Activated T-cell treated with anti-CD3 and anti-CD28 coated beads, Interleukin-2, amount 50 U/mL, for 72 hours (primary cell): ENCODE measurements around the gene PDE4DIP. TPM values are rescaled to one million over a fixed set of nuclear protein-coding genes. Genes with fewer than 3 reads are reported as not detected.
A peak's percentile ranks its signal among the peaks of the same experiment; 100 is the strongest.
"Not testable (repeated sequence)": the region's sequence is repeated elsewhere in the genome, so short reads cannot be mapped to it uniquely, and the experiment has no call there.

Experiments used
- ATAC-seq, 2 donors: fragments of 150-1000 bp; cut with Tn5 transposase; replicated peaks in 1 of 2; 2 replicates each; pipeline ENCODE4 v1.10.0; 2021; ENCODE audit warnings: moderate library complexity in 2 of 2, mild to moderate bottlenecking in 1 of 2
- DNase-seq, 2 donors: peaks; one replicate each; pipeline ENCODE4 v3.0.0; 2021 to 2022; ENCODE audit warnings: mixed read lengths in 1 of 2
- H3K27ac Mint-ChIP-seq: one replicate; pipeline ENCODE4 v1.8.0; 2022; ENCODE audit warnings: mild to moderate bottlenecking, moderate library complexity, mixed read lengths
- H3K27me3 Mint-ChIP-seq: one replicate; pipeline ENCODE4 v1.8.0; 2022; ENCODE audit warnings: low read depth, mixed read lengths
- H3K36me3 Mint-ChIP-seq, 2 donors: one replicate each; pipeline ENCODE4 v1.8.0; 2022; ENCODE audit warnings: mixed read lengths in 2 of 2, mild to moderate bottlenecking in 1 of 2; ENCODE audit not compliant: insufficient read depth in 2 of 2
- H3K4me1 Mint-ChIP-seq: one replicate; pipeline ENCODE4 v1.8.0; 2022; ENCODE audit warnings: low read depth, mixed read lengths
- H3K4me3 Mint-ChIP-seq, 2 donors: one replicate each; pipeline ENCODE4 v1.8.0; 2022; ENCODE audit warnings: mild to moderate bottlenecking in 2 of 2, mixed read lengths in 2 of 2, moderate library complexity in 2 of 2
- H3K9me3 Mint-ChIP-seq, 2 donors: one replicate each; pipeline ENCODE4 v1.8.0; 2022; ENCODE audit warnings: mixed read lengths in 2 of 2
- total RNA-seq, 2 donors: library from RNA; stranded (reverse); gene quantifications; one replicate each; pipeline ENCODE4 v1.2.3, GENCODE V29; 2022

Gene PDE4DIP
- total RNA-seq = 10 to 100 TPM; 55.7 to 63.8 TPM

DNA sequence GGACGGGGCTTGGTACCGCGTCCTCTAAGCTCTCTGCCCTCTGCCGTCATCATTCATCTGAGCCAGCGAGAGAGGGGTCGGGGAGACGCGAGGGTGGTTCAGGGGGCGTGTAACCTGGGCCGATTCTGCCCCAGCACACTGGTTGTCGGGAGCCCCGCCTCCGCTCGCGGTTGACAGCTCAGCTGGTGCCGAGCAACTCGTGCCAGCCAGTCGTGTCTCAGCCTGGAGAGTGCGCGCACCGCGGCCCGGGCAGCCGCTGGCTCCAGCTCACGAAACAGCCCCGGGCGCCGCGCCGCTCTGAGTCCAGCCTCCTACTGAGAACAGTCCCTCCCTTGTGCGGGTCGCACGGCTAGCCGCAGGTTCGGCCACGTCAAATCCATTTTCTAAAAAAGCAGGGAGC lies at the start of gene PDE4DIP:
Gene PDE4DIP, plus strand, starts transcription at position 209 of the 400 bp plus-strand sequence. CDS start 347 bp downstream, outside the sequence.
- H3K9me3 Mint-ChIP-seq, H3K27me3 Mint-ChIP-seq, H3K36me3 Mint-ChIP-seq, H3K27ac Mint-ChIP-seq, H3K4me1 Mint-ChIP-seq: not testable (repeated sequence)
- peak within 1 kb of the TSS; percentile 69 to 70 for H3K4me3 Mint-ChIP-seq
- peak; percentile 40 to 71 for DNase-seq
- peak; percentile 92 to 93 for ATAC-seq

DNA sequence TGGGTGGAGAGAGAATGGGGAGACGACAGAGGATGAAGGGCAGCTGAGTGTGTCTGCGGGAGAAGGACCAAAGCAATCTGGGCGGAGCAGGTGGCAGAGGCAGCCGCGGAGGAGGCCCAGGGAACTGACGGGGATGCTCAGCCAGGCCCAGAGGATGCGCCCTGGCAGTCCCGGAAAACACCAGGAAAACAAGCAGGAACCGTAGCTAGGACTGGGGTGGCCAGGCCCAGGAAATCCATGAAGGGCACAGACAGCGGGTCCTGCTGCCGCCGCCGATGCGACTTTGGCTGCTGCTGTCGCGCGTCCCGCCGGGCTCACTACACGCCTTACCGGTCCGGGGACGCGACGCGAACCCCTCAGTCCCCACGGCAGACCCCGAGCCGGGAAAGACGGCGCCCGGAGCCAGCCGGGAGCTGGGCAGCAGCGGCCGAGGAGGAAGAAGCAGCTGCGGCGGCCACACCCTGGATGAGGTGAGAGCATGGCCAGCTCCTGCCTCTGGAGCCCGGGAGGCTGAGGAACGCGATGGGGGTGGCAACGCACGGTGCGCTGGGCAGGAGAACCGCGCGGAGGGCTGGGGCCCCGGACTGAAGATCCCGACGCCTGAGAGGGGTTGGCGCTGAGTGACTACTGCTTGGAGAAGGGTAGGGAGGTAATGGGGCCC lies 35.8 kb upstream of the PDE4DIP start:
- peak; percentile 36 to 48 for ATAC-seq
- not testable (repeated sequence) for H3K9me3 Mint-ChIP-seq, H3K27ac Mint-ChIP-seq, H3K27me3 Mint-ChIP-seq, H3K36me3 Mint-ChIP-seq, DNase-seq, H3K4me3 Mint-ChIP-seq, H3K4me1 Mint-ChIP-seq

- not testable (repeated sequence) for DNase-seq, ATAC-seq, H3K36me3 Mint-ChIP-seq, H3K9me3 Mint-ChIP-seq, H3K4me1 Mint-ChIP-seq, H3K27ac Mint-ChIP-seq, H3K27me3 Mint-ChIP-seq, H3K4me3 Mint-ChIP-seq
These were observed 35.3 kb upstream of the PDE4DIP start for GRCh38 chr1:148808929-148809283.

DNA sequence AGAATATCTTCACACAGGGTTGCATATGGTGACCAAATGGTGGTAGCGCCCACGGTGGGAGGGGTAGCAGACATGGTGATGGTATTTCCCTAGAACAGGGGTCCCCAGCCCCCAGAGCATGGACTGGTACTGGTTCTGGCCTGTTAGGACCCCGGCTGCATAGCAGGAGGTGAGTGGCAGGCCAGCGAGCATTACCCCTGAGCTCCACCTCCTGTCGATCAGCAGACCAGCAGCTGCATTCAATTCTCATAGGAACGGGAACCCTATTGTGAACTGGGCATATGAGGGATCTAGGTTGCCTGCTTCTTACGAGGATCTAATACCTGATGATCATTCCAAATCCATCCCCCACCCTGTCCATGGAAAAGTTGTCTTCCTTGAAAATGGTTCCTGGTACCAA lies 22.0 kb upstream of the PDE4DIP start:
- not testable (repeated sequence) for H3K9me3 Mint-ChIP-seq, H3K4me1 Mint-ChIP-seq, H3K36me3 Mint-ChIP-seq, H3K4me3 Mint-ChIP-seq, ATAC-seq, H3K27ac Mint-ChIP-seq, H3K27me3 Mint-ChIP-seq, DNase-seq

DNA sequence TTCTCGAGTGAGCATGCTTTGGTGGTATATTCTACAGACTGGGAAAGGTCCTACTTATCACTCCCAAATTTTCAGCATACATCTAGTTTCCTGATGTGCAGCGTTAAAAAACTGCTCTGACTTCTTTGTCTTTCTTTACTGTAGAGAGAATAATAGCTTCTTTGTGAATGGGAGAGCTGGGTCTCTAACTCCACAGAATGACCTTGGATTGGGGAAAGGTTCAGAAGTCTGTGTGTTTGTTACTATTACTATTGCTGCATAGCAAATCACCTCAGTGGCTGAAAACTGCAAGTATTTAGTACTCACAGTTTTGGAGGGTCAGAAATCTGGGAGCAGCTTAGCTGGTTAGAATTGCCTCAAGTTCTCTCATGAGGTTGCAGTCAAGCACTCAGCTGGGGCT lies 20.4 kb upstream of the PDE4DIP start:
- not testable (repeated sequence) for H3K4me3 Mint-ChIP-seq, H3K4me1 Mint-ChIP-seq, H3K27me3 Mint-ChIP-seq, H3K9me3 Mint-ChIP-seq, H3K36me3 Mint-ChIP-seq, DNase-seq, ATAC-seq, H3K27ac Mint-ChIP-seq

- H3K4me1 Mint-ChIP-seq, H3K36me3 Mint-ChIP-seq, DNase-seq, H3K9me3 Mint-ChIP-seq, H3K27me3 Mint-ChIP-seq, H3K27ac Mint-ChIP-seq, H3K4me3 Mint-ChIP-seq: not testable (repeated sequence)
- peak; percentile 67 to 74 for ATAC-seq
These were observed 19.2 kb upstream of the PDE4DIP start for GRCh38 chr1:148825029-148825428.

- H3K27me3 Mint-ChIP-seq, H3K4me3 Mint-ChIP-seq, ATAC-seq, H3K9me3 Mint-ChIP-seq, H3K4me1 Mint-ChIP-seq, DNase-seq, H3K27ac Mint-ChIP-seq, H3K36me3 Mint-ChIP-seq: not testable (repeated sequence)
These were observed 15.7 kb upstream of the PDE4DIP start for GRCh38 chr1:148828531-148828930.

DNA sequence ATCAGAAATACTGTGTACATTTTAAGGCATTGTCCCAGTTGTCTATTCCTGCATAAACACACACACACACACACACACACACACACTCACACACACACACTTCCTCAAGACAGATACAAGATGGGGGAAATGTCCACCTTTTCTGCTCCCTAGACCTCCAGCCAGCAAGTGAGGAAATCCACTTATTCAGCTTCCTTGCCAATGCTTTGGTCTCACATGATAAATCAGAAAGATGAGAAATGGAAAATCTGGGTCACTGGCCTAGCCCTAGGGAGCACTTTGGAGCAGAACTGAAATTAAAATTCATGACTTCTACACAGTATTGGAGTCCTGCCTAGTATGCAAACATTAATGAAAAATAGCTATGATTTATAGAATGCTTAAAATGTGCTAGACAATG lies 15.3 kb upstream of the PDE4DIP start:
- not testable (repeated sequence) for H3K4me3 Mint-ChIP-seq, DNase-seq, H3K36me3 Mint-ChIP-seq, H3K27ac Mint-ChIP-seq, H3K27me3 Mint-ChIP-seq, ATAC-seq, H3K9me3 Mint-ChIP-seq, H3K4me1 Mint-ChIP-seq

- not testable (repeated sequence) for H3K27me3 Mint-ChIP-seq, H3K4me1 Mint-ChIP-seq, ATAC-seq, H3K27ac Mint-ChIP-seq, H3K36me3 Mint-ChIP-seq, DNase-seq, H3K4me3 Mint-ChIP-seq, H3K9me3 Mint-ChIP-seq
These were observed 14.9 kb upstream of the PDE4DIP start for GRCh38 chr1:148829365-148829764.

- H3K27me3 Mint-ChIP-seq, H3K4me1 Mint-ChIP-seq, H3K9me3 Mint-ChIP-seq, H3K36me3 Mint-ChIP-seq, DNase-seq, H3K4me3 Mint-ChIP-seq, H3K27ac Mint-ChIP-seq: not testable (repeated sequence)
- peak; percentile 61 to 71 for ATAC-seq
These were observed 3.0 kb upstream of the PDE4DIP start for GRCh38 chr1:148841262-148841661.

- not testable (repeated sequence) for H3K4me3 Mint-ChIP-seq, DNase-seq, H3K27ac Mint-ChIP-seq, H3K36me3 Mint-ChIP-seq, H3K4me1 Mint-ChIP-seq, H3K27me3 Mint-ChIP-seq, ATAC-seq, H3K9me3 Mint-ChIP-seq
These were observed 423 bp downstream of the PDE4DIP start for GRCh38 chr1:148844651-148845050.

DNA sequence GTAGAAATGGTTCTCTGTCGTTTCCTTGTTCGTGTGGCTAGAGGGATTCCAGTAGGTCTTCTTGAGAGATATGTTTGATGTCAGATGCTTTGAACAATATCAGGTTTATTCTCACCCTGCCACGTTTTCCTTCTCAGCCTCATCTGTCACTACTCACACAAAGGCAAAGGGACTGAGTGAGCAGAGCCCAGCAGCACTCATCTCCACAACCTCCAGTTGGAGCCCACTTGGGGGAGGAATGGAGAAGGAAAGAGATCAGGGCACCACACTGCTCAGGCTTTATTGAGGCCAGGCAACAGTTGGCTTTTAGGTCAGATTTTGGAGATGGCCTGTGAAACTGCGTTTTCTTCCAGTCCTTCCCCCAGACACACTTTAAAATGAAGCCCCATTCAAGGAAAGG lies 840 bp downstream of the PDE4DIP start:
- not testable (repeated sequence) for H3K36me3 Mint-ChIP-seq, H3K27me3 Mint-ChIP-seq, H3K9me3 Mint-ChIP-seq, H3K27ac Mint-ChIP-seq, H3K4me1 Mint-ChIP-seq, DNase-seq, H3K4me3 Mint-ChIP-seq, ATAC-seq

GRCh38 chr1:148850347-148850746 lies 6.1 kb downstream of the PDE4DIP start:
- peak; percentile 46 to 74 for ATAC-seq
- not testable (repeated sequence) for H3K9me3 Mint-ChIP-seq, H3K36me3 Mint-ChIP-seq, H3K4me3 Mint-ChIP-seq, H3K27ac Mint-ChIP-seq, H3K4me1 Mint-ChIP-seq, H3K27me3 Mint-ChIP-seq, DNase-seq

DNA sequence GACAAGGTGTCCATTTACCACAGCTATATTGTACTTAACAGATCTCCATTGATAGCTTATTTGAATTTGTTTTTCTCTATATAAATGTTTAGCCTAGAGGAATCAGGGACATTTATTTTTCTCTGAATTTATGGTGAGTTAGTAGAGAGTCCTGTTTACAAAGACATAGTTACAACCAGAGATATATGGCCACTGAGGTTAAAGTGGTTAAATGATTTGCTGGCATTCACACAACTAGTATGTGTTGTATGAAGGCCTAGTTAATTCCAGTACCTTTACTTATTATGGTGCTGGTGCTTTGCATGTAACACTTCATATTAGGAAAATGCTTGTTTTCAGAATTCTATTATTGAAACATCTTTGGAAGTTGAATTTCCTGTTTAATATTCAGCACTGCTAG lies 6.6 kb downstream of the PDE4DIP start:
- H3K4me1 Mint-ChIP-seq, H3K9me3 Mint-ChIP-seq, DNase-seq, H3K27ac Mint-ChIP-seq, H3K27me3 Mint-ChIP-seq, H3K4me3 Mint-ChIP-seq, H3K36me3 Mint-ChIP-seq: not testable (repeated sequence)
- peak; percentile 55 to 60 for ATAC-seq
